DOHH2 (cell line): Measurements from ENCODE around the gene TRIM6.
"Not testable (repeated sequence)": the region's sequence is repeated elsewhere in the genome, so short reads cannot be mapped to it uniquely, and the experiment has no call there.

Experiments used
- CTCF ChIP-seq: fragments of 200-600 bp; sonication (generic); IDR thresholded peaks from one replicate; pipeline ENCODE4 v1.5.1; 2014; ENCODE audit warnings: antibody characterized with exemption, mild to moderate bottlenecking, low read depth, low read length; ENCODE audit not compliant: poor library complexity, severe bottlenecking
- EZH2phosphoT487 ChIP-seq: fragments of 200-600 bp; sonication (generic); IDR thresholded peaks from 2 replicates; pipeline ENCODE4 v1.6.1; 2017; ENCODE audit warnings: borderline replicate concordance, mild to moderate bottlenecking, antibody characterized with exemption, low read length, moderate library complexity, mixed read lengths

- not testable (repeated sequence) for TF ChIP-seq CTCF, EZH2phosphoT487
Observed at GRCh38 chr11:5584458-5584857, 12.0 kb upstream of the TRIM6 start.
